IMR-90 (cell line): Measurements from ENCODE around the gene FAXDC2. TPM values are rescaled to one million over a fixed set of nuclear protein-coding genes. Genes with fewer than 3 reads are reported as not detected.

ENCODE experiments used
- ATAC-seq: fragments of 200-7000 bp; cut with Tn5 transposase; 2 replicates; pipeline ENCODE4 v1.9.1; 2020; ENCODE audit warnings: low read depth, mild to moderate bottlenecking, moderate library complexity
- BruUV-seq: library from RNA; stranded (reverse); fragments of 400-500 nt; replicated peaks from 2 replicates; lab custom pipeline; 2021; lab: Mats Ljungman, UMichigan
- CTCF ChIA-PET: fragments of 300-600 bp; formaldehyde crosslinking; extraction: SDS; loops from one replicate; lab custom pipeline; 2021; ENCODE audit warnings: antibody characterized with exemption; lab: Yijun Ruan, JAX
- POLR2A ChIA-PET: fragments of 300-600 bp; sonication (Branson Sonifier 250); formaldehyde crosslinking; loops from one replicate; lab custom pipeline; 2022; ENCODE audit warnings: antibody characterized with exemption; ENCODE audit not compliant: unreplicated experiment; lab: Charles Lee
- DNase-seq: peaks from one replicate; pipeline ENCODE4 v3.0.0; 2013
- H2AFZ ChIP-seq: replicated peaks from 2 replicates; pipeline ENCODE3; 2013; ENCODE audit warnings: low read length, mild to moderate bottlenecking; ENCODE audit not compliant: poor library complexity
- H2AK5ac ChIP-seq: 2 replicates; pipeline ENCODE4 v1.6.1; 2013; ENCODE audit warnings: low read depth, low read length, inconsistent platforms
- H2AK9ac ChIP-seq: replicated peaks from 2 replicates; pipeline ENCODE3; 2013; ENCODE audit warnings: mild to moderate bottlenecking, low read depth, low read length, moderate library complexity; ENCODE audit not compliant: poor library complexity
- H2BK120ac ChIP-seq: 2 replicates; pipeline ENCODE4 v1.6.1; 2013; ENCODE audit warnings: low read depth, low read length, inconsistent platforms
- H2BK15ac ChIP-seq: 3 replicates; pipeline ENCODE4 v1.6.1; 2013; ENCODE audit warnings: low read depth, low read length, inconsistent platforms
- H2BK20ac ChIP-seq: 2 replicates; pipeline ENCODE4 v1.6.1; 2013; ENCODE audit warnings: low read depth, mild to moderate bottlenecking, inconsistent platforms, low read length, moderate library complexity
- H2BK5ac ChIP-seq: 2 replicates; pipeline ENCODE4 v1.6.1; 2013; ENCODE audit warnings: mild to moderate bottlenecking, low read depth, low read length, inconsistent platforms; ENCODE audit not compliant: poor library complexity, severe bottlenecking
- H3K14ac ChIP-seq: replicated peaks from 2 replicates; pipeline ENCODE4 v1.6.1; 2013; ENCODE audit warnings: low read depth, low read length, inconsistent platforms
- H3K18ac ChIP-seq: 2 replicates; pipeline ENCODE4 v1.6.1; 2013; ENCODE audit warnings: low read depth, low read length, control low read depth
- H3K23ac ChIP-seq: 2 replicates; pipeline ENCODE4 v1.6.1; 2013; ENCODE audit warnings: low read depth, low read length, inconsistent platforms
- H3K27ac ChIP-seq: 2 replicates; pipeline ENCODE4 v1.5.1; 2013; ENCODE audit warnings: mild to moderate bottlenecking, control low read depth, low read length; ENCODE audit not compliant: insufficient read depth
- H3K27me3 ChIP-seq: 2 replicates; pipeline ENCODE4 v1.6.1; 2013; ENCODE audit warnings: low read length; ENCODE audit not compliant: control insufficient read depth, insufficient read depth
- H3K36me3 ChIP-seq: 2 replicates; pipeline ENCODE4 v1.6.1; 2013; ENCODE audit warnings: low read length, mixed read lengths; ENCODE audit not compliant: control insufficient read depth, insufficient read depth
- H3K4ac ChIP-seq: 2 replicates; pipeline ENCODE4 v1.6.1; 2013; ENCODE audit warnings: low read depth, low read length, inconsistent platforms
- H3K4me1 ChIP-seq: 2 replicates; pipeline ENCODE4 v1.6.1; 2013; ENCODE audit warnings: low read length, mixed read lengths; ENCODE audit not compliant: control insufficient read depth, insufficient read depth
- H3K4me2 ChIP-seq: 2 replicates; pipeline ENCODE4 v1.6.1; 2013; ENCODE audit warnings: low read depth, mild to moderate bottlenecking, control low read depth, low read length, moderate library complexity
- H3K4me3 ChIP-seq: 2 replicates; pipeline ENCODE4 v1.5.1; 2013; ENCODE audit warnings: low read depth, mild to moderate bottlenecking, control low read depth, low read length, moderate library complexity; ENCODE audit not compliant: insufficient read depth
- H3K56ac ChIP-seq: 2 replicates; pipeline ENCODE4 v1.6.1; 2013; ENCODE audit warnings: low read length, inconsistent platforms; ENCODE audit not compliant: insufficient read depth; ENCODE audit errors: extremely low read depth
- H3K79me1 ChIP-seq, 2 experiments: 2 replicates each; pipeline ENCODE4 v1.6.1; 2013; ENCODE audit warnings: low read length in 2 of 2, inconsistent platforms in 1 of 2, low read depth in 1 of 2
- H3K9ac ChIP-seq: 2 replicates; pipeline ENCODE4 v1.6.1; 2013; ENCODE audit warnings: low read depth, low read length, control low read depth
- H3K9me1 ChIP-seq: 2 replicates; pipeline ENCODE4 v1.6.1; 2013; ENCODE audit warnings: low read length, inconsistent platforms; ENCODE audit not compliant: insufficient read depth
- H3K9me3 ChIP-seq: 2 replicates; pipeline ENCODE4 v1.6.1; 2013; ENCODE audit warnings: low read length; ENCODE audit not compliant: control insufficient read depth, insufficient read depth
- H4K20me1 ChIP-seq: 2 replicates; pipeline ENCODE4 v1.6.1; 2013; ENCODE audit warnings: low read length, inconsistent platforms; ENCODE audit not compliant: insufficient read depth
- H4K5ac ChIP-seq: 2 replicates; pipeline ENCODE4 v1.6.1; 2013; ENCODE audit warnings: mild to moderate bottlenecking, low read depth, low read length, control low read depth
- H4K8ac ChIP-seq, 2 experiments: 2 replicates each; pipeline ENCODE4 v1.6.1; 2013; ENCODE audit warnings: low read depth in 2 of 2, low read length in 2 of 2, control low read depth in 1 of 2, inconsistent platforms in 1 of 2
- H4K91ac ChIP-seq: 2 replicates; pipeline ENCODE4 v1.6.1; 2013; ENCODE audit warnings: low read depth, low read length, inconsistent platforms; ENCODE audit not compliant: insufficient read depth
- BHLHE40 ChIP-seq: fragments of 150-350 bp; IDR thresholded peaks from 2 replicates; pipeline ENCODE4 v1.6.1; 2016; ENCODE audit warnings: mild to moderate bottlenecking, low read depth, low read length
- FOS ChIP-seq: fragments of 150-350 bp; IDR thresholded peaks from 2 replicates; pipeline ENCODE4 v1.6.1; 2016; ENCODE audit warnings: low read depth, low read length
- WGBS, 2 experiments: methylation state at CpG; one replicate each; pipeline versions ENCODE4 v1.1.5 to v1.1.7; 2013; ENCODE audit warnings: missing lambda C conversion rate in 2 of 2; ENCODE audit not compliant: insufficient read length in 1 of 2; ENCODE audit errors: extremely low coverage in 2 of 2; 5-methylcytosine and 5-hydroxymethylcytosine counted together
- dilution Hi-C: fragments of 300-500 bp; cut with HindIII; formaldehyde crosslinking; loops from one replicate; pipeline ENCODE4 v1.14.3; 2018; ENCODE audit warnings: low sequenced_read_pairs; ENCODE audit not compliant: unreplicated experiment
- in situ Hi-C: fragments of 300-500 bp; cut with MboI; formaldehyde crosslinking; loops from 3 replicates; pipeline ENCODE4 v1.14.3; 2019; ENCODE audit warnings: low sequenced_read_pairs, inconsistent platforms, mixed read lengths
- intact Hi-C: fragments of 100-400 bp; cut with micrococcal nuclease; formaldehyde crosslinking; loops from 2 replicates; pipeline ENCODE4 v1.10.0; 2022
- polyA plus RNA-seq, 3 experiments: library from polyadenylated mRNA; depleted of rRNA; stranded (reverse); fragments of >200 nt; gene quantifications; 2 replicates each; pipeline ENCODE4 v1.2.3, GENCODE V29; 2012; ENCODE audit warnings: low replicate concordance in 1 of 3
- total RNA-seq: library from RNA; depleted of rRNA; stranded (reverse); fragments of >200 nt; gene quantifications from 2 replicates; pipeline ENCODE4 v1.2.3, GENCODE V29; 2012

The FAXDC2 gene
- total and polyA plus RNA-seq, 2 of the 4 experiments (the other 2 are of a cell fraction) = 4.3 to 8.9 TPM

DNA sequence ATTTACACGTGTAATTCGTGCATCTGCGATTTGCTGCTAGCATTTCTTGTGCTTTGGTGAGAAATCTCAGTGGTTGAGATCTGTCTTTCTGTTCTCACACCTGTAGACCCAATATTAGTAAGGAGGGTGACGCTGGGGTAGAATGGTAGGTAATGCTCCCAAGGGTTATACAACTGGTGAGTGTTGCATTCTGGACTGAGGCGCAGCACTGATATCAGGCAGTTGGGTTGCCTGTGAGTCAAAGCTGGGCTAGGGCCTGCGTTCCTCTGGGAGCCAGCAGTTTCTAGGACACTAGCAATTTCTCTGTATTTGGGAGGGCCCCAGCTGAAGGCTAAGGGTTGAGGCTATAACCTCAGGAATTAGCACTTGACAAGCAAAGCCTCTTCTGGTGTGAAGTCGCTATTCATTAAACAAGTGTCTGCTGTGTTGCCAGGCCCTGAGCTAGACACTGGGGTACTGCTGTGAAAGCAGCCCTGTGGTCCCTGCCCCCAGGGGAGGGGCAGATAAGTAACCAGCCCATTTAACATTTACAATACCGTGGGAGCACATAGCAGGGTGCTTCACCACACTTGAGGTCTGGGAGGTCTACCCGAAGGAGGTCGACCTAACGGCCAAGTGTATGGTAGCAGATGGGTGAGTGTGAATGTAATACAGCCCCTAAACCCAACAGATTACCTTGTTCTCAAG is 66.5 kb downstream of the FAXDC2 start:
- intact Hi-C loops (no loop called here), dilution Hi-C loops (no loop called here), in situ Hi-C loops (no loop called here)
- no peak overlapping the region for H4K91ac ChIP-seq
- no peak overlapping the region for H3K18ac ChIP-seq
- no peak overlapping the region for H2AK5ac ChIP-seq
- H3K9me3 ChIP-seq = no peaks in the 10 kb centered on the region
- H3K4me2 ChIP-seq = no peak overlapping the region
- H3K27ac ChIP-seq = no peak overlapping the region
- 85% methylated on average over 2 of the region's 11 CpGs; no CpG with 5 or more reads in 1 of the 2 experiments for WGBS, 2 experiments
- no peak overlapping the region for H3K56ac ChIP-seq
- H3K79me1 ChIP-seq = peaks cover 27 to 91% of the 10 kb centered on the region in 2 experiments
- H4K8ac ChIP-seq = no peak overlapping the region
- peaks cover 46% of the 10 kb centered on the region for H3K9me1 ChIP-seq
- TF ChIP-seq FOS (no peak), BHLHE40 (no peak)
- H4K5ac ChIP-seq = no peak overlapping the region
- POLR2A ChIA-PET = no interaction called here
- H3K9ac ChIP-seq = no peak overlapping the region
- no TSS peak for BruUV-seq
- H2BK120ac ChIP-seq = no peak overlapping the region
- H3K4me3 ChIP-seq = no peak overlapping the region
- DNase-seq (peak; percentile 32), ATAC-seq (0 out of 2 replicates have a peak, but pooled peaks have one; percentile 16)
- no peak overlapping the region for H2AFZ ChIP-seq
- H2BK15ac ChIP-seq = no peak overlapping the region
- H2BK5ac ChIP-seq = no peak overlapping the region
- CTCF ChIA-PET = no interaction called here
- no peak overlapping the region for H2AK9ac ChIP-seq
- H4K20me1 ChIP-seq = peaks cover 99% of the 10 kb centered on the region
- H3K4ac ChIP-seq = no peak overlapping the region
- H3K27me3 ChIP-seq = no peaks in the 10 kb centered on the region
- no peaks in the 10 kb centered on the region for H3K36me3 ChIP-seq
- no peak overlapping the region for H2BK20ac ChIP-seq
- no peak overlapping the region for H3K14ac ChIP-seq
- peaks cover 28% of the 10 kb centered on the region for H3K4me1 ChIP-seq
- H3K23ac ChIP-seq = no peak overlapping the region
